PC-3 (cell line): ENCODE data around the gene SKIDA1.

ENCODE experiments used
- EZH2 ChIP-seq: fragments of 300-600 bp; sonication (generic); IDR thresholded peaks from one replicate; pipeline ENCODE4 v1.6.1; 2017; ENCODE audit warnings: antibody characterized with exemption, mild to moderate bottlenecking, low read length; ENCODE audit not compliant: unreplicated experiment
- EZH2phosphoT487 ChIP-seq: fragments of 300-600 bp; sonication (generic); IDR thresholded peaks from 2 replicates; pipeline ENCODE4 v1.6.1; 2018; ENCODE audit warnings: mild to moderate bottlenecking, antibody characterized with exemption, low read length, borderline replicate concordance
- TF ChIP-seq, protein P1 (sequence below): fragments of 300-600 bp; sonication (generic); conservative IDR thresholded peaks from 2 replicates; pipeline ENCODE4 v1.5.1; 2017; ENCODE audit warnings: antibody characterized with exemption, low read depth, mild to moderate bottlenecking, low read length

DNA sequence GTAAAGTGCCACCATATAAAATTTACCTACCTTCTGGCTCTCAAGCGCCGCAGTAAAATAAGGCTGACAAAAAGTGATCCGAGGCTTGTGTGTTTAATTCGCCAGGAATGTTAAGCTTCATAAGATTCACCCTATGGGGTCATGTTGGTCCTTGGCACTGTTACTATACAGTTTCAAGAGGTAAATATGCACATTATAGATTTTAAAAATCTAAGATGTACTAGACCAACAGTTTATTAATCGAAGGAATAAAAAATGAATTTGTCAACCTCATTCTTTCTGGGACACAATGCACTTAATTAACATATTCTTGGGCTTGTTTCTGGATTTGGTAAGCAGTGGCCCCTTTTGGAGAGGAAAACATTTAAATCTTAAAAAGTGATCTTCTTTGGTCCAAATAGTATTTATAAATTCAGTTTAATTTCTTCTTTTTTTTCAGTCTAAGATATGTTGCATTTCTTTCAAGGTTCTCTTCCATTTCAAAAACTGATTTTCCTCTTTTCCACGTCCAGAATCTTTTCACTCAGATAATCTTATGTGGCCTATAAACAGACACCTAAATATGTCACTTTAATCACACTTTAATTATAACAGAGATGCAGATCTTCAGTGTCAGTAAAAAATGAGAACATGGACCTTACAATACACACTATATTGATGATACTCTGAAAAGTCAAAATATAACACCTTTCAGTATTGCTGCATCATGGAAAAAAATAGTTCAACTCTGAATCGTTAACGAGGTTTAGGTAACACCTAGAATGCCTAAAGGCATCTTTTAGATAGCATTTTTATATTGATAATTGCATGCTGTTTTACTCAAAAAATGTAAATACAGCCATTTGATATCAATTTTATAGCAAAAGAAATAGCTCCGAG, 3.8 kb upstream of the SKIDA1 start:
- no peak for TF ChIP-seq EZH2
- TF ChIP-seq, protein P1, sequence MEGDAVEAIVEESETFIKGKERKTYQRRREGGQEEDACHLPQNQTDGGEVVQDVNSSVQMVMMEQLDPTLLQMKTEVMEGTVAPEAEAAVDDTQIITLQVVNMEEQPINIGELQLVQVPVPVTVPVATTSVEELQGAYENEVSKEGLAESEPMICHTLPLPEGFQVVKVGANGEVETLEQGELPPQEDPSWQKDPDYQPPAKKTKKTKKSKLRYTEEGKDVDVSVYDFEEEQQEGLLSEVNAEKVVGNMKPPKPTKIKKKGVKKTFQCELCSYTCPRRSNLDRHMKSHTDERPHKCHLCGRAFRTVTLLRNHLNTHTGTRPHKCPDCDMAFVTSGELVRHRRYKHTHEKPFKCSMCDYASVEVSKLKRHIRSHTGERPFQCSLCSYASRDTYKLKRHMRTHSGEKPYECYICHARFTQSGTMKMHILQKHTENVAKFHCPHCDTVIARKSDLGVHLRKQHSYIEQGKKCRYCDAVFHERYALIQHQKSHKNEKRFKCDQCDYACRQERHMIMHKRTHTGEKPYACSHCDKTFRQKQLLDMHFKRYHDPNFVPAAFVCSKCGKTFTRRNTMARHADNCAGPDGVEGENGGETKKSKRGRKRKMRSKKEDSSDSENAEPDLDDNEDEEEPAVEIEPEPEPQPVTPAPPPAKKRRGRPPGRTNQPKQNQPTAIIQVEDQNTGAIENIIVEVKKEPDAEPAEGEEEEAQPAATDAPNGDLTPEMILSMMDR = no peak
- no peak for TF ChIP-seq EZH2phosphoT487
